ENCODE measurements around the gene GUCY1A1. TPM values are rescaled to one million over a fixed set of nuclear protein-coding genes. Genes with fewer than 3 reads are reported as not detected.

The GUCY1A1 gene
- total RNA-seq, 1 donor from 2014 or later = 1.5 TPM

DNA sequence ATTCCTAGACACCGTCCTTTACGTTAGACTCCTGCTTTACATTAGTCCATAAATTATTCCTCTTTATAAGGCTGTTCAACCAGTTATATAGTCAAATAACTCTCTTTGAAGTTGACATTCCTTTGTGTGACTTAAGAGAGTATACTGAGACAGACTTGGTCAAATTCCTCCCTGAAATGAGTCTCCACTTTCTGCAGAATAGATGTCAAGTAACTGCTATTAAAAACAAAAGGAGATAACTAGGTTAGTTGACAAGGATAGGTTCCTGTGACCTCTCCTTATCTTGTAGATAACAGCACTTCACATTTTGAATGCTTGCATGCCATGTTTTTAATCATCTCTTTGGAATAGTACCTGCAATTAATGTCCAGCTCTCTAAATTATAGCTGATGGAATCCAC is 5.7 kb downstream of the GUCY1A1 start:
- DNase-seq (ENCODE audit: low spot score) = no peak
- H3K36me3 Mint-ChIP-seq = no peaks in the 10 kb centered on the region
- peaks cover 25% of the 10 kb centered on the region for H3K4me1 Mint-ChIP-seq
- no peak overlapping the region for H3K4me3 Mint-ChIP-seq
- H3F3A ChIP-seq (ENCODE audit: low read depth) = peaks cover 18% of the 10 kb centered on the region
- H3K9ac ChIP-seq = no peak overlapping the region
- H2AFZ ChIP-seq (replicated peaks) = no peak overlapping the region
- no peaks in the 10 kb centered on the region for H3K27me3 Mint-ChIP-seq (ENCODE audit: insufficient read depth, low read depth)
- H3K4me2 ChIP-seq = no peak overlapping the region
- no peak for TF ChIP-seq EZH2 (IDR thresholded peaks at IDR 0.05)
- TF ChIP-seq, protein P1, sequence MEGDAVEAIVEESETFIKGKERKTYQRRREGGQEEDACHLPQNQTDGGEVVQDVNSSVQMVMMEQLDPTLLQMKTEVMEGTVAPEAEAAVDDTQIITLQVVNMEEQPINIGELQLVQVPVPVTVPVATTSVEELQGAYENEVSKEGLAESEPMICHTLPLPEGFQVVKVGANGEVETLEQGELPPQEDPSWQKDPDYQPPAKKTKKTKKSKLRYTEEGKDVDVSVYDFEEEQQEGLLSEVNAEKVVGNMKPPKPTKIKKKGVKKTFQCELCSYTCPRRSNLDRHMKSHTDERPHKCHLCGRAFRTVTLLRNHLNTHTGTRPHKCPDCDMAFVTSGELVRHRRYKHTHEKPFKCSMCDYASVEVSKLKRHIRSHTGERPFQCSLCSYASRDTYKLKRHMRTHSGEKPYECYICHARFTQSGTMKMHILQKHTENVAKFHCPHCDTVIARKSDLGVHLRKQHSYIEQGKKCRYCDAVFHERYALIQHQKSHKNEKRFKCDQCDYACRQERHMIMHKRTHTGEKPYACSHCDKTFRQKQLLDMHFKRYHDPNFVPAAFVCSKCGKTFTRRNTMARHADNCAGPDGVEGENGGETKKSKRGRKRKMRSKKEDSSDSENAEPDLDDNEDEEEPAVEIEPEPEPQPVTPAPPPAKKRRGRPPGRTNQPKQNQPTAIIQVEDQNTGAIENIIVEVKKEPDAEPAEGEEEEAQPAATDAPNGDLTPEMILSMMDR (IDR thresholded peaks at IDR 0.05) = no peak
- no peak for TF ChIP-seq EZH2phosphoT487 (IDR thresholded peaks at IDR 0.05)
- peaks cover 33% of the 10 kb centered on the region for H3K4me1 ChIP-seq
- H3K9me3 ChIP-seq (ENCODE audit: low read depth) = no peaks in the 10 kb centered on the region
- H3K9me3 Mint-ChIP-seq = no peaks in the 10 kb centered on the region
- no peak overlapping the region for H3K27ac ChIP-seq
- H3K79me2 ChIP-seq (ENCODE audit: low read depth) = no peaks in the 10 kb centered on the region
- H3K27me3 ChIP-seq = peaks cover 60% of the 10 kb centered on the region
- H3K36me3 ChIP-seq = no peaks in the 10 kb centered on the region
- H4K20me1 ChIP-seq (ENCODE audit: low read depth) = no peaks in the 10 kb centered on the region
- H3K27ac Mint-ChIP-seq = no peak overlapping the region
- no peak overlapping the region for H3K4me3 ChIP-seq

GRCh38 chr4:155673453-155673979 is 6.9 kb downstream of the GUCY1A1 start:
- Mint-ChIP-seq H3K9me3 (no peaks in the 10 kb centered on the region), H3K4me1 (peaks cover 22% of the 10 kb centered on the region), H3K27ac (no peak overlapping the region), H3K27me3 (ENCODE audit: insufficient read depth, low read depth) (no peaks in the 10 kb centered on the region), H3K4me3 (no peak overlapping the region), H3K36me3 (no peaks in the 10 kb centered on the region)
- H3K9me3 ChIP-seq (ENCODE audit: low read depth) = no peaks in the 10 kb centered on the region
- H3K79me2 ChIP-seq (ENCODE audit: low read depth) = no peaks in the 10 kb centered on the region
- peaks cover 28% of the 10 kb centered on the region for H3K4me1 ChIP-seq
- H3K4me2 ChIP-seq = no peak overlapping the region
- H2AFZ ChIP-seq (replicated peaks) = no peak overlapping the region
- H3K27ac ChIP-seq = no peak overlapping the region
- no peak overlapping the region for H3K4me3 ChIP-seq
- H4K20me1 ChIP-seq (ENCODE audit: low read depth) = no peaks in the 10 kb centered on the region
- peaks cover 49% of the 10 kb centered on the region for H3K27me3 ChIP-seq
- TF ChIP-seq EZH2phosphoT487 (IDR thresholded peaks at IDR 0.05) (no peak), EZH2 (IDR thresholded peaks at IDR 0.05) (no peak)
- TF ChIP-seq, protein P1 (IDR thresholded peaks at IDR 0.05) = no peak
- H3K36me3 ChIP-seq = no peaks in the 10 kb centered on the region
- peaks cover 18% of the 10 kb centered on the region for H3F3A ChIP-seq (ENCODE audit: low read depth)
- no peak overlapping the region for H3K9ac ChIP-seq
- DNase-seq (ENCODE audit: low spot score) = no peak

DNA sequence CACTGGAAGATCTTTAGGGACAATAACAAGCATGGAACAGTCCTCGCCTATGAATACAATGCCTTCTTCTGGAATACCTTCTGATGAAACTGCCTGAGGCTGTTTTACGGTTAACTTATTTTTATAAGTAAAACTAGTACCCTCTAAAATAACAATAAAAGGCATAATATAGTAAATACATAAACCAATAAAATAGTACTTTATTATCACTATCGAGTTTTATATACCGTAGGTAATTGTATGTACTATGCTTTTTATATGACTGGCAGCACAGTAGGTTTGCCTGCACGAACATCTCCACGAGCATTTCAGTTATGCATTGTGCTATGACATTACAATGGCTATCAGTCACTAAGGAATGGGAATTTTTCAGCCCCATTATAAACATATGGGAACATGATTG is 8.0 kb downstream of the GUCY1A1 start:
- Histone ChIP-seq H3K9me3 (ENCODE audit: low read depth) (no peaks in the 10 kb centered on the region), H3F3A (ENCODE audit: low read depth) (peaks cover 18% of the 10 kb centered on the region), H4K20me1 (ENCODE audit: low read depth) (no peaks in the 10 kb centered on the region), H3K4me1 (peaks cover 33% of the 10 kb centered on the region), H3K27ac (peak overlapping the region; percentile 64), H3K27me3 (peaks cover 37% of the 10 kb centered on the region), H3K79me2 (ENCODE audit: low read depth) (no peaks in the 10 kb centered on the region), H3K4me2 (no peak overlapping the region), H2AFZ (replicated peaks) (no peak overlapping the region), H3K36me3 (no peaks in the 10 kb centered on the region), H3K4me3 (no peak overlapping the region), H3K9ac (no peak overlapping the region)
- peaks cover 22% of the 10 kb centered on the region for H3K4me1 Mint-ChIP-seq
- no peak overlapping the region for H3K27ac Mint-ChIP-seq
- no peak for DNase-seq (ENCODE audit: low spot score)
- H3K9me3 Mint-ChIP-seq = no peaks in the 10 kb centered on the region
- no peak overlapping the region for H3K4me3 Mint-ChIP-seq
- H3K36me3 Mint-ChIP-seq = no peaks in the 10 kb centered on the region
- TF ChIP-seq EZH2 (IDR thresholded peaks at IDR 0.05) = no peak
- TF ChIP-seq EZH2phosphoT487 (IDR thresholded peaks at IDR 0.05) = no peak
- TF ChIP-seq, protein P1 (IDR thresholded peaks at IDR 0.05) = no peak
- H3K27me3 Mint-ChIP-seq (ENCODE audit: insufficient read depth, low read depth) = no peaks in the 10 kb centered on the region
